Measurements from ENCODE around the gene NDUFA9.

GRCh38 chr12:4643747-4644146, 5.2 kb upstream of the NDUFA9 start:
- TF ChIP-seq CTCF (IDR thresholded peaks at IDR 0.05) (no peak), POLR2A (IDR thresholded peaks at IDR 0.05) (no peak)

All from thyroid gland (tissue), 4 donors.